Kidney (tissue), 14 donors: ENCODE results near the gene DPYSL4. TPM values are rescaled to one million over a fixed set of nuclear protein-coding genes. Genes with fewer than 3 reads are reported as not detected.

ENCODE experiments used
- DNase-seq, 5 donors: peaks; one replicate each; pipeline ENCODE4 v3.0.0-alpha.2; 2013 to 2020
- FAIRE-seq: peaks from 2 replicates; lab custom pipeline; 2012; peaks lifted over from hg19 to GRCh38; lab: Jason Lieb, UNC
- H3K27ac ChIP-seq, 2 donors: one replicate each; pipeline ENCODE4 v1.7.0; 2013; ENCODE audit warnings: low read depth in 2 of 2, low read length in 2 of 2, inconsistent platforms in 1 of 2
- H3K27me3 ChIP-seq: one replicate; pipeline ENCODE4 v1.7.1; 2013; ENCODE audit warnings: low read length, inconsistent platforms; ENCODE audit not compliant: control insufficient read depth, insufficient read depth
- H3K36me3 ChIP-seq, 3 donors: one replicate each; pipeline versions ENCODE4 v1.7.0 to v1.7.1; 2013; ENCODE audit warnings: low read length in 3 of 3, control low read depth in 1 of 3, inconsistent platforms in 1 of 3; ENCODE audit not compliant: insufficient read depth in 3 of 3, control insufficient read depth in 2 of 3
- H3K4me1 ChIP-seq, 3 donors: one replicate each; pipeline versions ENCODE4 v1.7.0 to v1.7.1; 2013; ENCODE audit warnings: low read length in 3 of 3, inconsistent platforms in 1 of 3, low read depth in 1 of 3; ENCODE audit not compliant: control insufficient read depth in 2 of 3, insufficient read depth in 2 of 3
- H3K4me3 ChIP-seq, 3 donors: one replicate each; pipeline versions ENCODE4 v1.7.0 to v1.8.1; 2013; ENCODE audit warnings: low read length in 3 of 3, control low read depth in 1 of 3, inconsistent platforms in 1 of 3
- H3K9ac ChIP-seq, 3 donors: one replicate each; pipeline versions ENCODE4 v1.7.0 to v1.7.1; 2013; ENCODE audit warnings: low read length in 3 of 3, control low read depth in 1 of 3, inconsistent platforms in 1 of 3
- H3K9me3 ChIP-seq, 3 donors: one replicate each; pipeline versions ENCODE4 v1.7.0 to v1.7.1; 2013; ENCODE audit warnings: low read length in 3 of 3, control low read depth in 1 of 3, inconsistent platforms in 1 of 3; ENCODE audit not compliant: control insufficient read depth in 2 of 3, insufficient read depth in 1 of 3
- intact Hi-C: fragments of 100-400 bp; cut with DNase I; formaldehyde crosslinking; loops from one replicate; pipeline ENCODE4 v1.11.1; 2022
- polyA plus RNA-seq: library from polyadenylated mRNA; stranded (reverse); fragments of 350-450 nt; fragmentation: Illumina TruSeq; extraction: RNeasy Lipid Tissue Mini Kit (QIAGEN cat#74804); gene quantifications from one replicate; pipeline ENCODE4 v1.2.3, GENCODE V29; 2014; ENCODE audit warnings: low read depth, low replicate concordance; ENCODE audit not compliant: insufficient read depth
- total RNA-seq: library from RNA; stranded (reverse); fragmentation: NEBNext Ultra II Directional; extraction: Animal tissue kit (Norgen Biotek cat#: 25700); gene quantifications from one replicate; pipeline ENCODE4 v1.2.1, GENCODE V29; 2021
- TF ChIP-seq, protein P1 (sequence below): IDR thresholded peaks from 3 replicates; pipeline ENCODE4 v1.5.1; 2012; ENCODE audit warnings: mild to moderate bottlenecking, moderate library complexity, borderline replicate concordance; ENCODE audit not compliant: insufficient read depth; ENCODE audit errors: extremely low read depth
- donor health status: control.
- donor health status: control.
- donor health status: control.
- donor health status: control.
- donor health status: control.
- donor health status: DM: yes; HTN: yes; CAD: no.
- donor health status: Normal renal cell carcinoma (clear cell type).

DPYSL4 gene
- total and polyA plus RNA-seq, 2 donors from 2014 or later = 0.60 TPM; not detected in 1

GRCh38 chr10:132192991-132193665 lies 6.4 kb downstream of the DPYSL4 start:
- H3K27ac ChIP-seq = no peak overlapping the region
- no peaks in the 10 kb centered on the region for H3K27me3 ChIP-seq
- no peaks in the 10 kb centered on the region for H3K4me1 ChIP-seq
- H3K9me3 ChIP-seq = no peaks in the 10 kb centered on the region
- intact Hi-C loops = no loop called here
- H3K4me3 ChIP-seq = no peak overlapping the region
- TF ChIP-seq, protein P1, sequence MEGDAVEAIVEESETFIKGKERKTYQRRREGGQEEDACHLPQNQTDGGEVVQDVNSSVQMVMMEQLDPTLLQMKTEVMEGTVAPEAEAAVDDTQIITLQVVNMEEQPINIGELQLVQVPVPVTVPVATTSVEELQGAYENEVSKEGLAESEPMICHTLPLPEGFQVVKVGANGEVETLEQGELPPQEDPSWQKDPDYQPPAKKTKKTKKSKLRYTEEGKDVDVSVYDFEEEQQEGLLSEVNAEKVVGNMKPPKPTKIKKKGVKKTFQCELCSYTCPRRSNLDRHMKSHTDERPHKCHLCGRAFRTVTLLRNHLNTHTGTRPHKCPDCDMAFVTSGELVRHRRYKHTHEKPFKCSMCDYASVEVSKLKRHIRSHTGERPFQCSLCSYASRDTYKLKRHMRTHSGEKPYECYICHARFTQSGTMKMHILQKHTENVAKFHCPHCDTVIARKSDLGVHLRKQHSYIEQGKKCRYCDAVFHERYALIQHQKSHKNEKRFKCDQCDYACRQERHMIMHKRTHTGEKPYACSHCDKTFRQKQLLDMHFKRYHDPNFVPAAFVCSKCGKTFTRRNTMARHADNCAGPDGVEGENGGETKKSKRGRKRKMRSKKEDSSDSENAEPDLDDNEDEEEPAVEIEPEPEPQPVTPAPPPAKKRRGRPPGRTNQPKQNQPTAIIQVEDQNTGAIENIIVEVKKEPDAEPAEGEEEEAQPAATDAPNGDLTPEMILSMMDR = no peak
- FAIRE-seq (no peak), DNase-seq (no peak)
- no peak overlapping the region for H3K9ac ChIP-seq
- H3K36me3 ChIP-seq = no peaks in the 10 kb centered on the region

- TF ChIP-seq, protein P1 = no peak
- Histone ChIP-seq H3K9me3 (no peaks in the 10 kb centered on the region), H3K27ac (no peak overlapping the region), H3K4me1 (no peaks in the 10 kb centered on the region), H3K4me3 (no peak overlapping the region), H3K27me3 (no peaks in the 10 kb centered on the region), H3K36me3 (no peaks in the 10 kb centered on the region), H3K9ac (no peak overlapping the region)
- no peak for FAIRE-seq
- intact Hi-C loops = no loop called here
- peak in 3 of 5 donors; percentile 9 to 72 (median 38) for DNase-seq
Observed at GRCh38 chr10:132193907-132194552, 7.3 kb downstream of the DPYSL4 start.

DNA sequence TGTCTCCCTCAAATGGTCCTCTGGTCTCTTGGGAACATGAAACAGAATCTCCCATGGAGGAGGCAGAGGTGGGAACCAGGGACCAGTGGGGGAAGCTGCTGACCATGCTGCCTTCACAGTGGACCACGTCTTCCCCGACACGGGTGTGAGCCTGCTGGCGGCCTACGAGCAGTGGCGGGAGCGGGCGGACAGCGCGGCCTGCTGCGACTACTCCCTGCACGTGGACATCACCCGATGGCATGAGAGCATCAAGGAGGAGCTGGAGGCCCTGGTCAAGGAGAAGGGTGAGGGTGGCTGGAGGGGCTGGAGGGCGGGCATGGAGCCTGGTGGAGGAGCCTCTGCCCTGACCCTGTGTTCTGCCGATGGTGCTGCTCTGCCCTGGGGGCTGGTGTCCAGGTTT lies 8.0 kb downstream of the DPYSL4 start:
- Histone ChIP-seq H3K36me3 (no peaks in the 10 kb centered on the region), H3K4me3 (no peak overlapping the region), H3K9ac (no peak overlapping the region), H3K27me3 (no peaks in the 10 kb centered on the region), H3K9me3 (no peaks in the 10 kb centered on the region), H3K27ac (no peak overlapping the region), H3K4me1 (no peaks in the 10 kb centered on the region)
- DNase-seq = peak in 1 of 5 donors; percentile 58
- TF ChIP-seq, protein P1 = no peak
- FAIRE-seq = no peak
- intact Hi-C loops = no loop called here
